Naive B cell (primary cell): ENCODE data around the gene ATP4B. TPM values are rescaled to one million over a fixed set of nuclear protein-coding genes. Genes with fewer than 3 reads are reported as not detected.

Experiments used
- ATAC-seq, 2 donors: fragments of 150-1000 bp; cut with Tn5 transposase; 2 replicates each; pipeline ENCODE4 v1.10.0; 2021; ENCODE audit warnings: low read depth in 2 of 2, mild to moderate bottlenecking in 2 of 2, moderate library complexity in 2 of 2
- DNase-seq: peaks from one replicate; pipeline ENCODE4 v3.0.0; 2022
- H3K27ac Mint-ChIP-seq, 6 donors: one replicate each; pipeline ENCODE4 v1.8.0; 2020 to 2022; ENCODE audit warnings: mild to moderate bottlenecking in 6 of 6, mixed read lengths in 6 of 6, moderate library complexity in 5 of 6, inconsistent platforms in 2 of 6
- H3K27me3 Mint-ChIP-seq, 3 donors: one replicate each; pipeline ENCODE4 v1.8.0; 2021 to 2022; ENCODE audit warnings: mixed read lengths in 3 of 3, mild to moderate bottlenecking in 1 of 3
- H3K36me3 Mint-ChIP-seq, 2 donors: one replicate each; pipeline ENCODE4 v1.8.0; 2020 to 2022; ENCODE audit warnings: mixed read lengths in 2 of 2, inconsistent platforms in 1 of 2, mild to moderate bottlenecking in 1 of 2
- H3K4me1 Mint-ChIP-seq, 3 donors: one replicate each; pipeline ENCODE4 v1.8.0; 2020 to 2022; ENCODE audit warnings: mixed read lengths in 3 of 3, inconsistent platforms in 1 of 3, mild to moderate bottlenecking in 1 of 3, moderate library complexity in 1 of 3
- H3K4me3 Mint-ChIP-seq, 8 donors: one replicate each; pipeline ENCODE4 v1.8.0; 2020 to 2022; ENCODE audit warnings: mild to moderate bottlenecking in 8 of 8, mixed read lengths in 8 of 8, moderate library complexity in 8 of 8, inconsistent platforms in 2 of 8
- H3K9me3 Mint-ChIP-seq, 7 donors: one replicate each; pipeline ENCODE4 v1.8.0; 2020 to 2022; ENCODE audit warnings: mixed read lengths in 7 of 7, mild to moderate bottlenecking in 5 of 7, inconsistent platforms in 2 of 7, moderate library complexity in 1 of 7
- polyA plus RNA-seq, 6 donors: library from polyadenylated mRNA; unstranded; fragments of 300-500 nt; fragmentation: Illumina TruSeq; gene quantifications; one replicate each; pipeline ENCODE4 v1.2.3, GENCODE V29; 2021; ENCODE audit warnings: low read depth in 6 of 6

ATP4B gene
- not detected for polyA plus RNA-seq

DNA sequence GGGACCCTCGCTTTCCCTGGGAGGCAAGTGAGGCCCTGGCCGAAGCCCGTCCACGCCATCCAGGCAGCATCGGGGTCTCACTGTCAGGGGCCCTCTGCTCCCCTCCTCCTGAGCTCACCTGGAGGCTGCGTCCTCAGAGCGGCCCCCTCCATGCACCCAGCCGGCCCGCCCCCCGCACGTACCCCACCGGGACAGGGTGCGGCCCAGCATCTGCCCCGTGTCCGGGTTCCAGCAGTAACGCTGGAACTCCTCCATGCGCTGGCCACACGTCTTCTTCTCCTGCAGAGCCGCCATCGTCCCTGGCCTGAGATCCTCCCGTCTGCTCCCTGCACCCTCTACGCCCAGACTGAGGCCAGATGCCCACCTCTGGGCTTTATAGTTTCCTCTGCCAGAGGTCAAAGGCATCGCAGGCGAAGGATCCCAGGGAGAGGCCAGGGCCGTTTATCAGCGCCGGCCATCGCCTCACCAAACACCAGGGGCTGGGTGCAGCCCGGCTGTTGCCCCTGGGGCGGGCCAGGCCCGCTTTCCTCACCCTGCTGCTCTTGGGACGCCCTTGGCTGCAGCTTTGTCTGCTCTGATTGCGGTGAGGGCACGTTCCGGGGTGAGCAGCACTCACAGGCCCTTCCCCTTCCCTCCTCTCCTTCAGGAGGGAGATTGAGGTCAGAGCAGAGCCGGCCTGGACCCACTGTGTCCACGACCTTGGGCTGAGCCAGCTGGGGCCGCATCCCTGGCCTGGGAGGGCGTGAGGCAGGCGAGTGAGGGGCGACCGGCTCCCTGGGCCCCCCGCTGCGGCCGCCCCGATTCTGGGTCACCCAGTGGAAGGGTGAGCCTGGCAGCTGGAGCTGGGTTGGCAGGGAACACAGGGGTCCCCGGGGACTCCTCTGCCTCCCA, at the start of gene ATP4B:
TSS of gene ATP4B (minus strand) at position 348 of the 891 bp plus-strand sequence. CDS start at position 294, 54 bp downstream.
- DNase-seq (no peak), ATAC-seq (no peak)
- peaks cover 8 to 13% of the 10 kb centered on the region in 2 donors for H3K36me3 Mint-ChIP-seq
- peaks cover 8 to 23% (median 14%) of the 10 kb centered on the region in 7 donors for H3K9me3 Mint-ChIP-seq
- H3K27me3 Mint-ChIP-seq = peaks cover 9 to 12% (median 11%) of the 10 kb centered on the region in 3 donors
- peaks cover 0 to 4% (median 0%) of the 10 kb centered on the region in 3 donors for H3K4me1 Mint-ChIP-seq
- H3K4me3 Mint-ChIP-seq = no peak within 1 kb of the TSS
- no peak within 1 kb of the TSS for H3K27ac Mint-ChIP-seq

DNA sequence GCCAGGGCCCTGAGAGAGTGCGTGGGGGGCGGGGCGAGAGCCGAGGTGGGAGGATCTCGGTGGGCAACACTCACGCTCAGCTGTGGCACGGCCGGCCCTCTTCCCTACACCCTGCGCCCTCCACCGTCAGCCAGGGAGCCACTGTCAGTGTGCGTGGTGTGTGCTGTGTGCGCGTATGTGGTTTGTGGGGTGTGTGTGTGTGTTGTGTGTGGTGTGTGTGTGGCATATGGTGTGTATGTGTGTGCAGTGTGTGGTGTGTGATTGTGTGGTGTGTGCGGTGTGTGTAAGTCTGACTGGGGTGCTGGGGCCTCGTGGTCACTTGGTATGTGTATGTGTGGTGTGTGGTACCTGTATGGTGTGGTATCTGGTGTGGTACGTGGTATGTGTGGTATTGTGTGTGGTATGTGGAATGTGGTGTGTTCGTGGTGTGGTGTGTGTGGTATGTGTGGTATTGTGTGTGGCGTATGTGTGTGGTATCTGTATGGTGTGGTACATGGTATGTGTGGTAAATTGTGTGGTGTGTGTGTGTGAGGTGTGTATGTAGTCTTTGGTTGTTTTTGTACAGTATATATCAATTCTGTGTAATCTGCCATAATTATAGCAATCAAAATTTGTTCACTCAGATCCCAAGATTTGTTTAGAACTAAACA, 14.1 kb upstream of the ATP4B start:
- H3K4me3 Mint-ChIP-seq = peak overlapping the region in 2 of 8 donors; percentile 18 to 21
- no peak for ATAC-seq
- H3K27me3 Mint-ChIP-seq = peaks cover 6 to 19% (median 16%) of the 10 kb centered on the region in 3 donors
- H3K4me1 Mint-ChIP-seq = no peaks in the 10 kb centered on the region
- H3K9me3 Mint-ChIP-seq = no peaks in the 10 kb centered on the region
- H3K36me3 Mint-ChIP-seq = no peaks in the 10 kb centered on the region
- peak overlapping the region in 1 of 6 donors; percentile 21 for H3K27ac Mint-ChIP-seq
- no peak for DNase-seq

DNA sequence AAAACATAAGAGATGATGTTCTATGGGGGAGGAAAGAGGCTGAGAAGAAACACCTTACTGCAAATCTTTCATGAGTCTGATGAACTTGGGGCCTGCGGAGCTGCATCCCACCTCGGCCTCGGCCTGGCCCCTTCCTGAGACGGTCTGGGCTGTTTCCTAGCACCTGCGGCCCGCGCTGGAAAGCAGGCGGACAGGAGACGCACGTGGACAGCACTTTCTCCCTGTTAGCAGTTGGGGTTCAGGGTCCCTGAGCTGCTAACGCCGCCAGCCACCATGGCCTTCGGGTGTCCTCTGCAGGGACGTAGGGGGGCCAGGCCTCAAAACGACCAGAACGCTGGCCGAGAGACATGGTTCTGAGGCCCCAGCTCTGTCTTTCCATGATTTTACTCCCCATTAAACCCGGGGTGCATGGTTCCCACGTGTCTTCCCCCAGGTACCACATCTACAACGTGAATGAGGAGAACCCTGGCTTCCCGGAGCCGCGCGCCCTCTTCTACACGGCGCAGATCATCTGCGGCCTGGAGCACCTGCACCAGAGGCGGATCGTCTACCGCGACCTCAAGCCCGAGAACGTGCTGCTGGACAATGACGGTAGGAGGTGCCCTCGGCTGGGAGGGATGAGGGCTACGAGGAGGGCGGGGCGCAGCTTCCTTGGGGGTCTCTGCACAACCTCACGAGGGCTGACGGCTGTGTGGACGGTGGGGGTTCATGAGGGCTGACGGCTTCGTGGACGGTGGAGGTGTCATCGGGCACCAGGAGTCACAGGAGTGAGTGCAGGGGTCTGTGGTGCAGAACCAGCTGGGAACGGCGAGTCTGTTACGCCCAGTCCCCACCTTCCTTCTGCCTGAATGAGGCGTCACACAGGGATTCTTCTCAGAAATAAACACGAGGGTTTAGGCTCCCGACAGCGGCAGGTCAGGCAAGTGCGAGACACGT, 13.3 kb upstream of the ATP4B start:
- no peak overlapping the region for H3K27ac Mint-ChIP-seq
- peaks cover 6 to 19% (median 16%) of the 10 kb centered on the region in 3 donors for H3K27me3 Mint-ChIP-seq
- no peak overlapping the region for H3K4me3 Mint-ChIP-seq
- H3K36me3 Mint-ChIP-seq = no peaks in the 10 kb centered on the region
- H3K9me3 Mint-ChIP-seq = no peaks in the 10 kb centered on the region
- H3K4me1 Mint-ChIP-seq = no peaks in the 10 kb centered on the region
- ATAC-seq (no peak), DNase-seq (no peak)

DNA sequence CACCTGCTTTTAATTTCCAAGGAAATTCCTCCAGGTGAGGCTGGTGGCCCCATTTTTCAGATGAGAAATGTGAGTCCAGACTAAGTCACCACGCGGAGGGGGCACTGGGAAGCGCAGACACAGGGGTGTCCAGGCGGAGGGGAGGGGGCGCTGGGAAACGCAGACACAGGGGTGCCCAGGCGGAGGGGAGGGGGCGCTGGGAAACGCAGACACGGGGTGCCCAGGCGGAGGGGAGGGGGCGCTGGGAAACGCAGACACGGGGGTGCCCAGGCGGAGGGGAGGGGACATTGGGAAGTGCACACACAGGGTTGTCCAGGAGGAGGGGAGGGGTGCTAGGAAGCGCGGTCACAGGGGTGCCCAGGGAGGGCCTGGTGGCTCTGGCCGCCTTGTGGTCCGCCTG, 12.5 kb upstream of the ATP4B start:
- no peak overlapping the region for H3K27ac Mint-ChIP-seq
- no peaks in the 10 kb centered on the region for H3K4me1 Mint-ChIP-seq
- DNase-seq = no peak
- no peak overlapping the region for H3K4me3 Mint-ChIP-seq
- peaks cover 6 to 19% (median 16%) of the 10 kb centered on the region in 3 donors for H3K27me3 Mint-ChIP-seq
- H3K9me3 Mint-ChIP-seq = no peaks in the 10 kb centered on the region
- H3K36me3 Mint-ChIP-seq = no peaks in the 10 kb centered on the region
- no peak for ATAC-seq

DNA sequence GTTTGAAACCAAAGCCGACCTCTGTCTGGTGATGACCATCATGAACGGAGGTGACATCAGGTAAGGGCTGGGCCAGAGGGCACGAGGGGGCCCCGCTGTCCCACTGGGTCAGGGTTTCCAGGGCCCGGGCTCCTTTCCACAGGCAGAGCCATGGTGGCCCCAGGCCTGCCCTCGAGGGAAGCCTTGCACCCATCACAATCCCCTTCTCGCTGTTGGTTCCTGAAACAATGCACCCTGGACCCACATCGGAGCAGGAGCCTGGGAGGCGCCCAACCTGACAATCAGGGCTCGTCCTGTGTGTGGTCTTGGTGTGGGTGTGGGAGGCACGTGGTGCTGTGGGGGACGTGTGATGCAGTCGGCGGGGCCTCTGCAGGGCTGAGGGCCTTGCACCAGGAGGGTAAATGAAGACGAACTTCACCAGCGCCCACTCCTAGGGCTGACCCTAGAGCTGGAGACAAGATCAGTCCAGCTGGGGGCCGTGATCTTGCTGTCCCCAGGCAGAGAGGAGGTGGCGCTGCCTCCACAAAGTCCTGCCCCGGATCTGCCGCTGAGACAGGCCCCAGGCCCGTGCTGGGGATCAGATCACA, 11.8 kb upstream of the ATP4B start:
- Mint-ChIP-seq H3K9me3 (no peaks in the 10 kb centered on the region), H3K27ac (peak overlapping the region in 1 of 6 donors; percentile 61)

DNA sequence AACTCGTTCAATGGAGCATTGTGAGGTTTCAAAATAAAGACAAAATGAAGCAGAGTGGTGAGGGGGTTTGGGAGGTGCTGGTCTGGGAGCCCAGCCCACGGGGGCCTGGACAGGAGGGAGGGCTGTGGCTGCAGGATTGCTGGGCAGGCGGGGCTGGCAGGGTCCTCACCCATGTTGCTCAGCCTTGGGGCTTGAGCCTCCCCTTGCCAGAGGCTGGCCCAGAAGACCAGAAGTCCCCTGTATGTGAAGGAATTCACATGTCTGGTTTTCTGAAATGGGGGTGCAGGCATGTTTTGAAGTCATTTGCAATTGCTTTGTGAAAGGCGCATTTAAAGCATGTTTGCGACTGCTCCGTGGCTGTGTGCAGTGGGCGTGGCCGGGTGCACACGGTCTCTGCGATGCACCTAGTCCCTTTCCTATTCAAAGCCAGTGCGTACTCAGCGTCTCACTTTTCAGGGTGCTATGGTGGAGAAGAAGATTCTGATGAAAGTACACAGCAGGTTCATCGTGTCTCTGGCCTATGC, 11.3 kb upstream of the ATP4B start:
- Mint-ChIP-seq H3K4me1 (no peaks in the 10 kb centered on the region), H3K4me3 (no peak overlapping the region), H3K36me3 (no peaks in the 10 kb centered on the region), H3K27ac (peak overlapping the region in 1 of 6 donors; percentile 85), H3K27me3 (peaks cover 6 to 31% (median 23%) of the 10 kb centered on the region in 3 donors), H3K9me3 (no peaks in the 10 kb centered on the region)
- no peak for ATAC-seq
- DNase-seq = no peak

More for the DNA sequence above, 11.8 kb upstream of the ATP4B start:
- no peaks in the 10 kb centered on the region for H3K36me3 Mint-ChIP-seq
- H3K27me3 Mint-ChIP-seq = peaks cover 6 to 25% (median 17%) of the 10 kb centered on the region in 3 donors
- DNase-seq = no peak
- H3K4me3 Mint-ChIP-seq = no peak overlapping the region
- H3K4me1 Mint-ChIP-seq = no peaks in the 10 kb centered on the region
- no peak for ATAC-seq

DNA sequence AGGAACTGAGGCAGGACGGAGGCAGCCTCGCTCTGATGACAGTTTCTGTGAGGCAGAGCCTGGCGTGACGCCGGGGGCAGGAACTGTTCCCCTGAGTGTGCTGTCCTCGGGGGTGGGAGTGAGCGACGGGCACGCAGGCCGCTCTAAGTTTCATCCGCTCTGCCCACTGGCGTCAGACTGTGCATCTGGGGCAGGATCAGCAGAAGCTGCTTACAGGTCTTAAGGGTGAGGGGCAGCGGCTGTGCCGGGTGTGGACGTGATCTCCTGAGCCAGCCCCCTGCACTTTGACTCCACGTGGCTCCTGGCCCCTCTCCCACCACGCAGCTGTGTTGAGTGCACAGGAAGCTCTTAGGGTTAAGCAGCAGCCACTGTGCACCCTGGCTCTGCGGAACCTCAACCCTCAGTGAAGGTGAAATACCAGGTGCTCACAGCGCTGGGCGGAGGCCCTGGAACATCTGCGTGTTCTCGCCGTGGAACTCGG, 10.5 kb upstream of the ATP4B start:
- DNase-seq (no peak), ATAC-seq (no peak)
- peak overlapping the region in 1 of 6 donors; percentile 21 for H3K27ac Mint-ChIP-seq
- no peaks in the 10 kb centered on the region for H3K9me3 Mint-ChIP-seq
- H3K4me1 Mint-ChIP-seq = no peaks in the 10 kb centered on the region
- no peak overlapping the region for H3K4me3 Mint-ChIP-seq
- no peaks in the 10 kb centered on the region for H3K36me3 Mint-ChIP-seq
- peaks cover 12 to 38% (median 25%) of the 10 kb centered on the region in 3 donors for H3K27me3 Mint-ChIP-seq

DNA sequence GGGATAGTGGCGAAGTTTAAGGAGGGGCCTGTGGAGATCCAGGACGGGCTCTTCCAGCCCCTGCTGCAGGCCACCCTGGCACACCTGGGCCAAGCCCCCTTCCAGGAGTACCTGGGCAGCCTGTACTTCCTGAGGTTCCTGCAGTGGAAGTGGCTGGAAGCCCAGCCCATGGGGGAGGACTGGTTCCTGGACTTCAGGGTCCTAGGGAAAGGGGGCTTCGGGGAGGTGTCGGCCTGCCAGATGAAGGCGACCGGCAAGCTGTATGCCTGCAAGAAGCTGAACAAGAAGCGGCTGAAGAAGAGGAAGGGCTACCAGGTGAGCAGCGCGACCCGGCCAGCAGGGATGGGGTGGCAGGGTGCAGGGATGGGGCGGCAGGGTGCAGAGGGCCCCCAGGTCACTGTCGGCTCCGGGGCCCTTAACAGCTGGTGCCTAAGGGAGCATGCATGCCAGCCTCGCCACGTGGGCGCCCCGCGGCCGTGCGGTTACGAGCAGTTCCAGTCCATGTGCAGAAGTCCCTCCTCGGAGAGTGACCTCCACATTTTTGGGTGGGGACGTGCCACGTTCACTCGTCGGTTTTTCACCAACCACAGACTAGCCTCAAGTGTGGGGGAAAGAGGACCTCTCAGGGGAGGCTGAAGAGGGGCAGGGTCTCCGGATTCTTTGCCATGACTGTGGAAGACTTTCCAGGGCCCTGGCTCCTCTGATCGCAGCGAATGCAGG, 9.9 kb upstream of the ATP4B start:
- H3K4me3 Mint-ChIP-seq = no peak overlapping the region
- H3K36me3 Mint-ChIP-seq = no peaks in the 10 kb centered on the region
- DNase-seq = no peak
- no peak overlapping the region for H3K27ac Mint-ChIP-seq
- H3K9me3 Mint-ChIP-seq = no peaks in the 10 kb centered on the region
- ATAC-seq = no peak
- H3K27me3 Mint-ChIP-seq = peaks cover 14 to 42% (median 28%) of the 10 kb centered on the region in 3 donors
- H3K4me1 Mint-ChIP-seq = no peaks in the 10 kb centered on the region

DNA sequence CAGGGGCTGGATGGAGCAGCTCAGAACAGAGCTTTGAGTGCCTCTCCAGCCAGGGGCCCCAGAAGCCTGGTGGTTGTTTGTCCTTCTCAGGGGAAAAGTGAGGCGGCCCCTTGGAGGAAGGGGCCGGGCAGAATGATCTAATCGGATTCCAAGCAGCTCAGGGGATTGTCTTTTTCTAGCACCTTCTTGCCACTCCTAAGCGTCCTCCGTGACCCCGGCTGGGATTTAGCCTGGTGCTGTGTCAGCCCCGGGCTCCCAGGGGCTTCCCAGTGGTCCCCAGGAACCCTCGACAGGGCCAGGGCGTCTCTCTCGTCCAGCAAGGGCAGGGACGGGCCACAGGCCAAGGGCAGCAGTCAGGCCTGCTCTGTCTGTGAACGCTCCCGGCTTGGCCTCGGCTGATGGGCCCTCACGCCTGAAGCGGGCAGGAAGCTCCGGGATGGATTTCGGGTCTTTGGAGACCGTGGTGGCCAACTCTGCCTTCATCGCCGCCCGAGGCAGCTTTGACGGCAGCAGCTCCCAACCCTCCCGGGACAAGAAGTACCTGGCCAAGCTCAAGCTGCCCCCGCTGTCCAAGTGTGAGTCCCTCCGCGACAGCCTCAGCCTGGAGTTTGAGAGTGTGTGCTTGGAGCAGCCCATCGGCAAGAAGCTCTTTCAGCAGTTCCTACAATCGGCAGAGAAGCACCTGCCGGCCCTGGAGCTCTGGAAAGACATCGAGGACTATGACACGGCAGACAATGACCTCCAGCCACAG, 9.1 kb upstream of the ATP4B start, which contains the start of gene GRK1:
TSS of gene GRK1 (plus strand) at position 269 of the 751 bp plus-strand sequence. CDS start at position 437, 168 bp downstream.
- no peak for DNase-seq
- H3K4me3 Mint-ChIP-seq = no peak within 1 kb of the TSS

DNA sequence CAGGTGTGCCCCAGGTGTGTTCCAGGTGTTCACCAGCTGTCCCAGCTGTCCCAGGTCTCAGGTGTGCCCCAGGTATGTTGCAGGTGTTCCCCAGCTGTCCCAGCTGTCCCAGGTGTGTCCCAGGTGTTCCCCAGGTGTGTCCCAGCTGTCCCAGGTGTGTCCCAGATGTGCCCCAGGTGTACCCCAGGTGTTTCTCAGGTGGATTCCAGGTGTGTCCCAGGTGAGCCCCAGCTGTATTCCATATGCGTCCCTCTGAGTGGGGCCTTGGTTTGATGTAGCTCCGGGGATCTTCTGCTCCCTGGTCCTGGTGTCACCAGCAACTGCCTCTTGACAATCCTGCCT, 8.3 kb upstream of the ATP4B start:
- no peak for DNase-seq
- peaks cover 1 to 13% (median 8%) of the 10 kb centered on the region in 7 donors for H3K9me3 Mint-ChIP-seq
- no peaks in the 10 kb centered on the region for H3K4me1 Mint-ChIP-seq
- H3K4me3 Mint-ChIP-seq = no peak overlapping the region
- peaks cover 4 to 8% of the 10 kb centered on the region in 2 donors for H3K36me3 Mint-ChIP-seq
- no peak overlapping the region for H3K27ac Mint-ChIP-seq
- ATAC-seq = no peak
- peaks cover 10 to 33% (median 24%) of the 10 kb centered on the region in 3 donors for H3K27me3 Mint-ChIP-seq

More for the DNA sequence above, 9.1 kb upstream of the ATP4B start, which contains the start of gene GRK1:
- H3K27me3 Mint-ChIP-seq = peaks cover 10 to 36% (median 24%) of the 10 kb centered on the region in 3 donors
- ATAC-seq = no peak
- no peaks in the 10 kb centered on the region for H3K4me1 Mint-ChIP-seq
- peaks cover 0 to 4% of the 10 kb centered on the region in 2 donors for H3K36me3 Mint-ChIP-seq
- peaks cover 0 to 5% (median 0%) of the 10 kb centered on the region in 7 donors for H3K9me3 Mint-ChIP-seq
- H3K27ac Mint-ChIP-seq = no peak within 1 kb of the TSS

DNA sequence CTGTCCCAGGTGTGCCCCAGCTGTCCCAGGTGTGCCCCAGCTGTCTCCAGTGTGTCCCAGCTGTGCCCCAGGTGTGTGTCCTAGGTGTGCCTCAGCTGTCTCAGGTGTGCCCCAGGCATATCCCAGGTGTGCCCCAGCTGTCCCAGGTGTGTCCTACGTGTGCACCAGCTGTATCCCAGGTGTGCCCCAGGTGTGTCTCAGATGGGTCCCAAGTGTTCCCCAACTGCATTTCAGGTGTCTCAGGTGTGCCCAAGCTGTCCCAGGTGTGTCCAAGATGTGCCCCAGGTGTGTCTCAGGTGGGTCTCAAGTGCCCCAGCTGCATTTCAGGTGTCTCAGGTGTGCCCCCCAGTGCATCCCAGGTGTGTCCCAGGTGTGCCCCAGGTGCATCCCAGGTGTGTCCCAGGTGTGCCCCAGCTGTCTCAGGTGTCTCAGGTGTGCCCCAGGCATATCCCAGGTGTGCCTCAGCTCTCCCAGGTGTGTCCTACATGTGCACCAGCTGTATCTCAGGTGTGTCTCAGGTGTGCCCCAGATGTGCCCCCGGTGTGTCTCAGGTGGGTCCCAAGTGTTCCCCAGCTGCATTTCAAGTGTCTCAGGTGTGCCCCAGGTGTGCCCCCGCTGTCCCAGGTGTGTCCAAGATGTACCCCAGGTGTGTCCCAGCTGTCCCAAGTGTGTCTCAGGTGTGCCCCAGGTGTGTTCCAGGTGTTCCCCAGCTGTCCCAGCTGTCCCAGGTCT, 7.8 kb upstream of the ATP4B start:
- ATAC-seq (no peak), DNase-seq (no peak)
- Mint-ChIP-seq H3K4me1 (no peaks in the 10 kb centered on the region), H3K36me3 (peaks cover 8 to 9% of the 10 kb centered on the region in 2 donors), H3K9me3 (peaks cover 6 to 19% (median 11%) of the 10 kb centered on the region in 7 donors), H3K4me3 (peak overlapping the region in 1 of 8 donors; percentile 19), H3K27me3 (peaks cover 15 to 35% (median 29%) of the 10 kb centered on the region in 3 donors), H3K27ac (no peak overlapping the region)
